Stimulated activated CD4-positive, alpha-beta T cell treated with anti-CD3 and anti-CD28 coated beads, Interleukin-1b, Interleukin-23, amount 100 ng/mL, for 48 hours (primary cell): ENCODE data around the gene PPP1R13L.

Experiments
- DNase-seq: peaks from one replicate; pipeline ENCODE4 v3.0.0-alpha.2; 2020

PPP1R13L gene

DNA sequence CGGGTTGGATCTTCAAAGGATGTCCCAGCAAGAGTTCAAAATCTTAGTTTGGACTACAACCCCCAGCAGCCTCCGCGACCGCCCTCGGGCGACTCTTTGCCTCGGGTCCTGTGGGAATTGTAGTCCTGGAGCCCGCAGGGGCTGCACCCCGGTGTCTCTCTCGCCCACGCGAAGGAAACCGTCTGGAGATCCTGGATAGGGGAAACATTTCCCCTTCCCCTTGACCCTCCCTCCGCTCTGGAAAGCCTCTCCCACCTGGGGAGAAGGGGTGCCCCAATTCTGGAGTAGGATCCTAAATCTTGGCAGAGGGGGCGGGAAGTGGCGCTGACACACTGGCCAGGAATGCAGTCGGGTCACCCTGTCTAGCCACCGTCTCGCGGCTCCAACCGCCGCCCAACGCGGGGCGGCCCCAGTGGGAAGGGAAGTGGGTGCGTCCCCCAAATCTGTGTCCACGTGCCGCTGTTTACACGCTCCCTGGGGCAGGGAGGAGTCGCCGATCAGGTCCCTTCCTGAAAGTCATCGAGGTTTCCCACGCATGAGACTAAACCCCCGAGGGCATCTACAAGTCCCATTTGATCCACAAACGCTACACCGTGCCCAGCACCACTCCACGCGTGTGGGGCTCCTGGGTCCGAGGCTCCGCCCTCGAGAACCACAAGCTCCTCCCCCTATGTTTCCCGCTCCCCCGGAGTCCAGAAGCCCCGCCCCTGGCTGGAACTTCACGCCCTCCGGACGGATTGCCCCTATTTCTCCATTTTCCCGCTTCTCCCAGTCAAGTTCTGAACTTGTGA lies 761 bp upstream of the PPP1R13L start:
- DNase-seq: peak; percentile 87

GRCh38 chr19:45403781-45404556 lies 900 bp downstream of the PPP1R13L start:
- peak; percentile 78 for DNase-seq

GRCh38 chr19:45403272-45403671 lies 1.6 kb downstream of the PPP1R13L start:
- no peak for DNase-seq

GRCh38 chr19:45402298-45403061 lies 2.4 kb downstream of the PPP1R13L start:
- DNase-seq: no peak

- DNase-seq: no peak
Measured at GRCh38 chr19:45401815-45402214, 3.1 kb downstream of the PPP1R13L start.

DNA sequence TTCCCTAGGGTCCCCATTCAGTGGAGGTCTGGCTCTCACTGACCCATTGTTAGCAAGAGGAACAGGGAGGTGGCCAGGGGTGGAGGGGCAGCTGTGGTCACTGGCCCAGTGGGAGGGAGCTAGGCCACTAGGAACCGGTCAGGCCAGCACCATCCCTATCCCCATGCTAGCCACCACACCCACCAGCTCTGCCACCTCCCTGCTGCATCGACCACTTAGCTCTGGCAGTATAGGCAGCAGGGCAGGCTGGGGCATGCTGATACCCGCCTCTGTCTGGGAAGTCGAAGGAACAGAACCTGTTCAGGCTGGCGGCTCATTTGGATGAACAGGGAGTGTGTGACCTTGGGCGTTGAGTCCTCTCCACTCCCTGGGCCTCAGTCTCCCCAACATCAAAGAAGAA lies 4.7 kb downstream of the PPP1R13L start:
- DNase-seq: no peak

GRCh38 chr19:45395821-45396617 lies 8.8 kb downstream of the PPP1R13L start:
- no peak for DNase-seq

DNA sequence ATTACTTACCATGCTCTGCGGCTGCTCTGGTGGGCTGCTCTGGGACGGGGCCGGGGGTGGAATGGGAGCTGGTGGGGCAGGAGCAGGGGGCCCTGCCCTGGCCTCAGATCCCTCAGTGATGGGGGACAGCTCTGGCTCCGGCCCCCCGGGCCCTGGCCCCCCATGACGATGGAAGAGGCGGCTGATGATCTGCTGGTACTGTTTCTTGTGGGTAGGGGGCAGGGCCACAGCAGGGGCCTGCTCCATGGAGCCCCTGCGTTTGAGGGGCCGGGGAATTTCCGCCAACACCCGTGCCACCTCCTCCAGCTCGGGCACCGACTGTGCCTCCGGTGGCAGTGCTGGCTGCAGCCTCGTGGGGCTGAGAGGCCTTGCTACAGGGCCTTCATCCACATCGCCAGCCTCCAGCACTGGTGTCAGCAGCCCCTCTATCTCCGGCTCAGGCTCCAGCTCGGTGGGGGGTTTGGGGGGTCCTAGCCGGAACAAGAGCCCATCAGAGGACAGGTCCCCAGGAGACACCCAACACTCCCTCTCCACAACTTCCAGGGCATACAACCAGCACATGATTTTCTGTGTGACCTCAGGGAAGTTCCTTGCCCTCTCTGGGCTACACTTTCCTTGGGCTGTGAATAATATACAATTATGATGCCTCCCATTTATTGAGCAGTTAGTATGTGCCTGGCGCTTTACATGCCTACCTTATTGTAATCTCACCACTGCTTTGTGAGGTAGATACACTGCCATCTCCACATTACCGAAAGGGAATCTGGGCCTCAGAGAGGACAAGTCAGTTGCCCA lies 12.8 kb downstream of the PPP1R13L start:
- DNase-seq: no peak

DNA sequence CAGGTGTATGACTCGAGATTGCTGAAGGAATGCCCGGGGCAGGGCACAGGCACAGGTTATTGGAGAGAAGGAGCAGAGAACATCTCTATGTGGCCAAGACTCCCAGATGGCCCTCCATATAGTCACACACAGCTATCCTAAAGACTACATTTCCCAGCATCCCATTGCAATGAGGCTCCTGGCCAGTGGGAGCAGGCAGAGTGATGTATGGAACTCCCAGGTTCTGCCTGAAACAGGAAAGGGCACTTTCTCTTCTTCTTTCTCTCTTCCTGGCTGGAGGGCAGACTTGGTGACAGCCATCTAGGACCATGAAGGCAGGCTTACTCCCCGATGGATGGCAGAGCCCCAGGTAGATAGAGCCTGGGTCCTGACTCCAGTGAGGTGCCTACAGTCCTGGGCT lies 13.5 kb downstream of the PPP1R13L start:
- DNase-seq: no peak

GRCh38 chr19:45385392-45386221 lies 19.3 kb downstream of the PPP1R13L start:
- no peak for DNase-seq

DNA sequence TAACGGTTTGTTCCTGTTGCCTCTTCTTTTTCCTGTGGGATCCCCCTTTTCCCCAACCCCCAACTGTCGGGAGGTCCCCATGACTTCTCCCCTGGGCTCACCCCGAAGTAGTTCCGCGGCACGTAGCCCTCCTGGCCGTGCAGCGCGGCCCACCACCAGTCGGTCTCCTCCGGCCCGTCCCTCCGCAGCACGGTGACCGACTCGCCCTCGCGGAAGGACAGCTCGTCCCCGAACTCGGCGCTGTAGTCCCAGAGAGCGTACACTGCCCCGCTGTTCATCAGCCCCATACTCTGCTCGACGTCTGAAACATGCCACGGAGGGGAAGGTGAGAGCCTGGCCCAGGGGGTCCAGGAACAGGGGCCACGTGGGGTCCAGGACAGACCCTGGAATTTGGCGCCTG lies 22.4 kb downstream of the PPP1R13L start:
- no peak for DNase-seq

DNA sequence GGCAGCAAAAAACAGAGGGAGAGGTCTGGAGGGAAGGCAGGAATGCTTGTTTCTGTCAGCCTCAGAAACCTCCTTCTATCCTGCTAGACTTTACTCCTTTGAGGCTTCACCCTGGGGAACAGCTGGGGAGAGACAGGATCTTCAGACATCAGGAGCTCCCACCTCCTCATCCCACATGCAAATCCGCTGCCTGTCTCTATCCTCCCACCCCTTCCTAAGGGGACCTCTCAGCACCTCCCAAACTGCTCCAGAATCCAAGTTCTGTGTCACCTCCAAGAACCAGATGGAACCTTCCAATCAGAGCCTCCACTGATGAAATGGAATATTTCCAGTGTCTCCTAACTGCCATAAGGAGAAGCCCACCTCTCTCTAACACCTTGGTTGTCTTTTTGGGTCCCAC lies 24.8 kb downstream of the PPP1R13L start:
- no peak for DNase-seq

- DNase-seq: no peak
Measured at GRCh38 chr19:45376045-45376724, 28.7 kb downstream of the PPP1R13L start.

DNA sequence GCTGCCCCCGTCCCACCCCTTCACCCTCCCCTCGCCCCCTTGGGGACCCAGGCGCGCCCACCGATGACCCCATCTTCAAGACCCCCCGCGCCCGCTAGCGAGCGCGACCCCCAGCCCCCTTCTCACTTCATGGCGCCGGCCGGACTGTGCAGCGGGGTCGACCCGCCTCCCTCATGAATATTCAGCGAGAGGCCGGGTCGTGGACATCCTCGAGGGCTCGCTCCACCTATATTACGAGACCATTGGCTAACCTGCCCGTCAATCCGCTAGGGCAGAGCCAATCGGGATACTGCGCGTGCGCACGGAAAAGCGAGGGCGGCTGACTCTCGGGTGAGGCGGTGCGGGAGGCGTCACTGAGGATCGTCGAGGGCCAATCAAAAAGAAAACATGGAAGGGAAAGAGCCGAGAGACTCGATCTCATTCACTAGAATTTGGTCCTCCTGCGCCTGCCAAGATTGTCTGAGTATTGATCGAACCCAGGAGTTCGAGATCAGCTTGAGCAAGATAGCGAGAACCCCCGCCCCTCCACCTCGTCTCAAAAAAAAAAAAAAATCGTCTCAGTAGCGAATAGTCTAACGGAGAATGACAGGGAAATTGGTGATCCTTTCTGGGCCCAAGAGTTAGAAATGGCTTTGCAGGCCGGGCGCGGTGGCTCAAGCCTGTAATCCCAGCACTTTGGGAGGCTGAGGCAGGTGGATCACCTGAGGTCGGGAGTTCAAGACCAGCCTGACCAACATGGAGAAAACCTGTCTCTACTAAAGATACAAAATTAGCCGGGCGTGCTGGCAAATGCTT lies 34.3 kb downstream of the PPP1R13L start, which contains the start of gene ERCC2:
Gene ERCC2 (minus strand): TSS at position 164 of the 795 bp plus-strand sequence. CDS start 33 bp downstream, at position 131.
- peak; percentile 100 for DNase-seq

DNA sequence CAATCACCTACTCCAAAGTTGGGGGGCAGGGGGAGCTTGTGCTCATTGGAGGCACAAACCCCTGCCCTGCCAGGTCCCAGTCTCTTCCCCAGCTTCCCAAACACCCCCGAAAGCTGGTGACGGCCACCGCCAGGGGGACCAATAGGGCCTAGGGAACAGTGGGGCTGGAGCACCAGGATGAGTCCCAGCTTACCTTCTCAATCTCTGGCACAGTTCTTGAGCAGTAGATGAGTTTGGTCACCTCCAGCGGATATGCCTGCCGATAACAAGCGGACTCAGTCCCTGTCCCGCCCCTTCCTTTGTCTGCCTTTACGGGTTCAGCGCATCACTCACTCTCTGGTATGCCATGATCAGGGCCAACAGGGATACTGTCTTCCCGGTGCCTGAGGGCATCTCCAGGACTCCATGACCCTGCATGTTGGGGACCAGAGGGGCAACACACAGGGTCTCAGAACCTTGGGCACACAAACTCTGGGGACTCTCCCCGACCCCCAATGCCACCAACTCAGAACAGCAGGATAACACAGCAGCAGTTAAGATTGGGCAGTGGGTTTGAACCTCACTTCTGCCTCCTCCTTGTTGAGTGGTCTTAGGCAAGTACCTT lies 36.0 kb downstream of the PPP1R13L start:
- no peak for DNase-seq

- DNase-seq: no peak
Measured at GRCh38 chr19:45368127-45368526, 36.7 kb downstream of the PPP1R13L start.

- DNase-seq: no peak
Measured at GRCh38 chr19:45364696-45365095, 40.2 kb downstream of the PPP1R13L start.

GRCh38 chr19:45363861-45364459 lies 40.9 kb downstream of the PPP1R13L start:
- no peak for DNase-seq
